SK-N-SH (cell line): ENCODE measurements around the gene KRTAP9-7. TPM values are rescaled to one million over a fixed set of nuclear protein-coding genes. Genes with fewer than 3 reads are reported as not detected.

Experiments used
- CTCF ChIA-PET: fragments of 300-600, 350-600 bp; formaldehyde crosslinking; extraction: SDS; loops from one replicate; lab custom pipeline; 2021; lab: Yijun Ruan, JAX
- POLR2A ChIA-PET: fragments of 350-600 bp; sonication (Branson Sonifier 250); formaldehyde crosslinking; extraction: SDS; loops from one replicate; lab custom pipeline; 2020; ENCODE audit warnings: antibody characterized with exemption, inconsistent platforms; lab: Yijun Ruan, JAX
- DNase-seq: peaks from one replicate; pipeline ENCODE4 v3.0.0; 2012
- H2AFZ ChIP-seq: fragments of 200-600 bp; sonication (generic); 2 replicates; pipeline ENCODE4 v1.8.1; 2016; ENCODE audit warnings: antibody characterized with exemption, mild to moderate bottlenecking, low read depth
- H3F3A ChIP-seq: fragments of 200-600 bp; sonication (generic); replicated peaks from 2 replicates; pipeline ENCODE3; 2016; ENCODE audit warnings: antibody characterized with exemption, mild to moderate bottlenecking; ENCODE audit not compliant: insufficient read depth
- H3K27ac ChIP-seq, 2 experiments: fragments of 200-500 bp in 1 of 2; fragments of 200-600 bp in 1 of 2; sonication (Bioruptor generic) in 1 of 2; sonication (generic), shearing (Covaris generic) in 1 of 2; 2 replicates each; pipeline versions ENCODE4 v1.5.1 to v1.6.1; 2014 to 2016; ENCODE audit warnings: low read depth in 2 of 2, inconsistent platforms in 1 of 2, low read length in 1 of 2, mild to moderate bottlenecking in 1 of 2, mixed read lengths in 1 of 2
- H3K27me3 ChIP-seq: fragments of 200-600 bp; sonication (generic), shearing (Covaris generic); 2 replicates; pipeline ENCODE4 v1.6.1; 2016; ENCODE audit warnings: mixed run types; ENCODE audit not compliant: insufficient read depth
- H3K36me3 ChIP-seq, 2 experiments: fragments of 200-500 bp in 1 of 2; fragments of 200-600 bp in 1 of 2; sonication (Bioruptor generic) in 1 of 2; sonication (generic) in 1 of 2; replicated peaks in 1 of 2; 2 replicates each; pipeline versions ENCODE3 to v1.5.1; 2014 to 2016; ENCODE audit warnings: low read length in 1 of 2, mild to moderate bottlenecking in 1 of 2; ENCODE audit not compliant: insufficient read depth in 2 of 2, control insufficient read depth in 1 of 2
- H3K4me1 ChIP-seq, 2 experiments: fragments of 200-500 bp in 1 of 2; fragments of 200-600 bp in 1 of 2; sonication (Bioruptor generic) in 1 of 2; sonication (generic), shearing (Covaris generic) in 1 of 2; 2 replicates each; pipeline versions ENCODE4 v1.5.1 to v1.6.1; 2014 to 2016; ENCODE audit warnings: low read depth in 1 of 2, low read length in 1 of 2, mixed run types in 1 of 2; ENCODE audit not compliant: insufficient read depth in 2 of 2, control insufficient read depth in 1 of 2
- H3K4me2 ChIP-seq: fragments of 200-600 bp; sonication (generic), shearing (Covaris generic); 2 replicates; pipeline ENCODE4 v1.6.1; 2017; ENCODE audit warnings: mixed run types
- H3K4me3 ChIP-seq, 2 experiments: fragments of 200-500 bp in 1 of 2; fragments of 200-600 bp in 1 of 2; sonication (Bioruptor generic) in 1 of 2; sonication (generic), shearing (Covaris generic) in 1 of 2; 2 replicates each; pipeline versions ENCODE4 v1.5.1 to v1.8.1; 2014 to 2016; ENCODE audit warnings: low read depth in 2 of 2, inconsistent platforms in 1 of 2, low read length in 1 of 2, mild to moderate bottlenecking in 1 of 2, mixed read lengths in 1 of 2, moderate library complexity in 1 of 2
- H3K79me2 ChIP-seq: fragments of 200-600 bp; sonication (generic); 2 replicates; pipeline ENCODE4 v1.8.1; 2017; ENCODE audit warnings: mild to moderate bottlenecking; ENCODE audit not compliant: insufficient read depth
- H3K9ac ChIP-seq: fragments of 200-600 bp; sonication (generic); 2 replicates; pipeline ENCODE4 v1.6.1; 2017; ENCODE audit warnings: mixed run types
- H3K9me2 ChIP-seq: fragments of 200-600 bp; sonication (generic); 2 replicates; pipeline ENCODE4 v1.6.1; 2017; ENCODE audit warnings: mixed run types
- H3K9me3 ChIP-seq: fragments of 200-600 bp; sonication (generic); 2 replicates; pipeline ENCODE4 v1.6.1; 2017; ENCODE audit warnings: mixed run types, mild to moderate bottlenecking, moderate library complexity
- H4K20me1 ChIP-seq: fragments of 200-600 bp; sonication (generic); 2 replicates; pipeline ENCODE4 v1.6.1; 2017; ENCODE audit warnings: mild to moderate bottlenecking, mixed run types; ENCODE audit not compliant: insufficient read depth
- ELF1 ChIP-seq: IDR thresholded peaks from 2 replicates; pipeline ENCODE4 v1.4.0; 2012
- EP300 ChIP-seq, 2 experiments: IDR thresholded peaks; 2 replicates each; pipeline versions ENCODE4 v1.4.0 to v1.6.1; 2012; ENCODE audit warnings: borderline replicate concordance in 1 of 2, low read depth in 1 of 2, low read length in 1 of 2
- EZH2phosphoT487 ChIP-seq: fragments of 200-600 bp; sonication (generic); IDR thresholded peaks from 2 replicates; pipeline ENCODE4 v1.6.1; 2017; ENCODE audit warnings: low read depth, mixed run types, mild to moderate bottlenecking, antibody characterized with exemption, moderate library complexity, borderline replicate concordance
- JUND ChIP-seq: IDR thresholded peaks from 2 replicates; pipeline ENCODE4 v1.4.0; 2012
- MAX ChIP-seq: IDR thresholded peaks from 2 replicates; pipeline ENCODE4 v1.4.0; 2012; ENCODE audit warnings: low read depth
- MXI1 ChIP-seq: IDR thresholded peaks from 2 replicates; pipeline ENCODE4 v1.6.1; 2012; ENCODE audit warnings: mild to moderate bottlenecking, low read depth, low read length, improper control_type of control experiment
- NFIC ChIP-seq: IDR thresholded peaks from 2 replicates; pipeline ENCODE4 v1.4.0; 2012; ENCODE audit warnings: borderline replicate concordance
- NRF1 ChIP-seq: IDR thresholded peaks from 2 replicates; pipeline ENCODE4 v1.6.1; 2012; ENCODE audit warnings: low read depth, mild to moderate bottlenecking, low read length
- RAD21 ChIP-seq: IDR thresholded peaks from 2 replicates; pipeline ENCODE4 v1.6.1; 2012; ENCODE audit warnings: mild to moderate bottlenecking, low read length
- RCOR1 ChIP-seq: fragments of 150-350 bp; IDR thresholded peaks from 2 replicates; pipeline ENCODE4 v1.6.1; 2017; ENCODE audit warnings: antibody characterized with exemption, low read length
- REST ChIP-seq: IDR thresholded peaks from 2 replicates; pipeline ENCODE4 v1.6.1; 2012; ENCODE audit warnings: mild to moderate bottlenecking, low read depth, low read length, moderate library complexity
- SIN3A ChIP-seq: IDR thresholded peaks from 2 replicates; pipeline ENCODE4 v1.6.1; 2012; ENCODE audit warnings: low read depth, mild to moderate bottlenecking, low read length, moderate library complexity, borderline replicate concordance
- SMC3 ChIP-seq: IDR thresholded peaks from 2 replicates; pipeline ENCODE4 v1.6.1; 2012; ENCODE audit warnings: low read depth, low read length, improper control_type of control experiment
- TAF1 ChIP-seq: IDR thresholded peaks from 2 replicates; pipeline ENCODE4 v1.6.1; 2012; ENCODE audit warnings: low read depth, mild to moderate bottlenecking, low read length, moderate library complexity, borderline replicate concordance
- TCF12 ChIP-seq: IDR thresholded peaks from 2 replicates; pipeline ENCODE4 v1.4.0; 2012
- ZBTB33 ChIP-seq: IDR thresholded peaks from 2 replicates; pipeline ENCODE4 v1.4.0; 2012; ENCODE audit warnings: low read depth, borderline replicate concordance
- WGBS: methylation state at CpG from one replicate; pipeline ENCODE4 v1.1.6; 2017; ENCODE audit warnings: low lambda C conversion rate; 5-methylcytosine and 5-hydroxymethylcytosine counted together
- polyA plus RNA-seq, 3 experiments: library from polyadenylated mRNA; depleted of rRNA; stranded (reverse); fragments of >200 nt; gene quantifications; 2 replicates each; pipeline ENCODE4 v1.2.3, GENCODE V29; 2012

The KRTAP9-7 gene
- polyA plus RNA-seq, 1 of the 3 experiments (the other 2 are of a cell fraction): not detected

- CTCF ChIA-PET: interaction anchor here (1.3 to 1.6 kb wide), 3 partner anchors 14 to 351 kb away, joined by 4 to 5 read pairs (median 4); no protein-coding TSS in a partner anchor
- no peak within 1 kb of the TSS for H3K4me3 ChIP-seq
These were observed 39.8 kb downstream of the KRTAP9-7 start, which contains the start of gene KRTAP17-1 for GRCh38 chr17:41315204-41315794. Gene KRTAP17-1 (minus strand): TSS chr17:41315710. CDS start chr17:41315650, 60 bp downstream.

GRCh38 chr17:41315814-41316445, 40.4 kb downstream of the KRTAP9-7 start:
- no peaks in the 10 kb centered on the region for H3K9me2 ChIP-seq
- CTCF ChIA-PET: interaction anchor here (1.4 kb wide), 1 partner anchor 347 kb away, joined by 4 read pairs; no protein-coding TSS in a partner anchor
- no peak overlapping the region for H3K9ac ChIP-seq
- WGBS: 28% methylated on average over 17 of the region's 17 CpGs
- no peak overlapping the region for H3K27ac ChIP-seq
- no peak overlapping the region for H3K4me2 ChIP-seq
- no peak overlapping the region for H2AFZ ChIP-seq
- H4K20me1 ChIP-seq: no peaks in the 10 kb centered on the region
- no peaks in the 10 kb centered on the region for H3F3A ChIP-seq
- DNase-seq: no peak
- POLR2A ChIA-PET: no interaction called here
- H3K4me3 ChIP-seq: no peak overlapping the region
- TF ChIP-seq SIN3A: no peak
- no peak for TF ChIP-seq MXI1
- TF ChIP-seq NFIC: no peak
- TF ChIP-seq ELF1: no peak
- no peak for TF ChIP-seq RCOR1
- TF ChIP-seq JUND: no peak
- TF ChIP-seq EP300 (IDR thresholded peaks at IDR 0.05; ENCODE audit: borderline replicate concordance in 1 of 2, low read depth in 1 of 2, low read length in 1 of 2): no peak
- no peak for TF ChIP-seq TAF1
- TF ChIP-seq EZH2phosphoT487: no peak; the same call in 1 of the 2 replicates
- TF ChIP-seq MAX: no peak
- TF ChIP-seq TCF12: no peak
- TF ChIP-seq SMC3: no peak
- no peak for TF ChIP-seq REST
- H3K9me3 ChIP-seq: peaks cover 12% of the 10 kb centered on the region
- peaks cover 0 to 9% of the 10 kb centered on the region in 2 experiments for H3K36me3 ChIP-seq
- H3K27me3 ChIP-seq: peaks cover 37% of the 10 kb centered on the region
- no peaks in the 10 kb centered on the region for H3K79me2 ChIP-seq
- no peaks in the 10 kb centered on the region for H3K4me1 ChIP-seq

More at GRCh38 chr17:41315204-41315794, 39.8 kb downstream of the KRTAP9-7 start, which contains the start of gene KRTAP17-1:
- no peaks in the 10 kb centered on the region for H3K9me2 ChIP-seq
- TF ChIP-seq NRF1 (no peak), EZH2phosphoT487 (no peak), MAX (no peak), MXI1 (no peak), RCOR1 (no peak), RAD21 (no peak), ZBTB33 (no peak)
- peaks cover 12% of the 10 kb centered on the region for H3K9me3 ChIP-seq
- H2AFZ ChIP-seq: no peak within 1 kb of the TSS
- H3K4me2 ChIP-seq: no peak within 1 kb of the TSS
- no peak within 1 kb of the TSS for H3K27ac ChIP-seq
- no peaks in the 10 kb centered on the region for H3K79me2 ChIP-seq
- no peaks in the 10 kb centered on the region for H3K4me1 ChIP-seq
- WGBS: 23% methylated on average over 18 of the region's 24 CpGs
- no peaks in the 10 kb centered on the region for H4K20me1 ChIP-seq
- peaks cover 37% of the 10 kb centered on the region for H3K27me3 ChIP-seq
- no peak within 1 kb of the TSS for H3K9ac ChIP-seq
- POLR2A ChIA-PET: no interaction called here
- no peaks in the 10 kb centered on the region for H3F3A ChIP-seq
- no peak for DNase-seq
- H3K36me3 ChIP-seq: peaks cover 0 to 9% of the 10 kb centered on the region in 2 experiments
